Thyroid gland (tissue), 4 donors: ENCODE measurements around the gene OR56B1.
A peak's percentile ranks its signal among the peaks of the same experiment; 100 is the strongest.

Experiments used
- POLR2A ChIP-seq, 2 donors: fragments of 450-650 bp; IDR thresholded peaks; one replicate each; pipeline ENCODE4 v1.6.1; 2017; ENCODE audit warnings: antibody characterized with exemption in 2 of 2, mild to moderate bottlenecking in 2 of 2, moderate library complexity in 1 of 2
- TF ChIP-seq, protein P1 (sequence below), 6 experiments: fragments of 200-600 bp in 3 of 6; fragments of 450-650 bp in 3 of 6; sonication (generic) in 3 of 6; IDR thresholded peaks; one replicate each; pipeline ENCODE4 v1.5.1; 2016 to 2019; ENCODE audit warnings: antibody characterized with exemption in 6 of 6, mild to moderate bottlenecking in 2 of 6, inconsistent platforms in 1 of 6, moderate library complexity in 1 of 6

DNA sequence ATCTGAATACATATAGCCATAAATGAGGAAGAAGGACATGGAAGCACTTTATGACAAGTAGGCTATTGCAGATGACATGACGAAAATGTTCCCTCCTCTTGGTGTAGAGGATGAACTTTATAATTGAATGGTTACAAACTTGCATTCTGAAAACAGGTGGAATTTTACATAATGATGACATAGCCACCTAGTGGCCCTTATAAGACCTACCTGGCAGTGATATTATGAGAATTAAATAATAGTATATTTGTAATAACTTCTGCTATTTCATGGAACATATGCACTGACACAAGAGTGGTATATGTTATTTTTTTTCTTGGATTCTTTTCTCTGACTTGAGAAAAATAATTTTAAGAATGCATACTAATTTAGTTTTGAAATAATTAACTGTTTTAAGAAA lies 23.7 kb upstream of the OR56B1 start:
- TF ChIP-seq, protein P1, sequence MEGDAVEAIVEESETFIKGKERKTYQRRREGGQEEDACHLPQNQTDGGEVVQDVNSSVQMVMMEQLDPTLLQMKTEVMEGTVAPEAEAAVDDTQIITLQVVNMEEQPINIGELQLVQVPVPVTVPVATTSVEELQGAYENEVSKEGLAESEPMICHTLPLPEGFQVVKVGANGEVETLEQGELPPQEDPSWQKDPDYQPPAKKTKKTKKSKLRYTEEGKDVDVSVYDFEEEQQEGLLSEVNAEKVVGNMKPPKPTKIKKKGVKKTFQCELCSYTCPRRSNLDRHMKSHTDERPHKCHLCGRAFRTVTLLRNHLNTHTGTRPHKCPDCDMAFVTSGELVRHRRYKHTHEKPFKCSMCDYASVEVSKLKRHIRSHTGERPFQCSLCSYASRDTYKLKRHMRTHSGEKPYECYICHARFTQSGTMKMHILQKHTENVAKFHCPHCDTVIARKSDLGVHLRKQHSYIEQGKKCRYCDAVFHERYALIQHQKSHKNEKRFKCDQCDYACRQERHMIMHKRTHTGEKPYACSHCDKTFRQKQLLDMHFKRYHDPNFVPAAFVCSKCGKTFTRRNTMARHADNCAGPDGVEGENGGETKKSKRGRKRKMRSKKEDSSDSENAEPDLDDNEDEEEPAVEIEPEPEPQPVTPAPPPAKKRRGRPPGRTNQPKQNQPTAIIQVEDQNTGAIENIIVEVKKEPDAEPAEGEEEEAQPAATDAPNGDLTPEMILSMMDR (IDR thresholded peaks at IDR 0.05): peak in 5 of 6 experiments; percentile 9 to 52 (median 41)
- TF ChIP-seq POLR2A (IDR thresholded peaks at IDR 0.05): no peak
